ENCODE data around the gene TFR2. TPM values are rescaled to one million over a fixed set of nuclear protein-coding genes. Genes with fewer than 3 reads are reported as not detected.
A peak's percentile ranks its signal among the peaks of the same experiment; 100 is the strongest.

The TFR2 gene
- total and polyA plus RNA-seq, 9 of the 15 experiments (the other 6 are each of a cell fraction or from before 2014, with no cell fraction given) = 3.8 to 123 (median 51.1) TPM

- DNase-seq (ENCODE audit: extremely low read depth in 1 of 4, low spot score in 3 of 4) (peak; percentile 58 to 74 (median 63)), FAIRE-seq (no peak), ATAC-seq (0 out of 3 replicates have a peak, but pooled peaks have one; percentile 3)
- intact Hi-C loops (cut with micrococcal nuclease) = no loop called here
- BruUV-seq (replicated peaks) = no TSS peak
- Histone ChIP-seq H3K9me1 (ENCODE audit: control insufficient read depth, insufficient read depth, low read length) (peaks cover 5% of the 10 kb centered on the region), H3K4me2 (ENCODE audit: insufficient read depth, low read length) (peak overlapping the region; percentile 89), H3K36me3 (ENCODE audit: control insufficient read depth, insufficient read depth, low read length) (no peaks in the 10 kb centered on the region), H3K4me1 (replicated peaks in 1 of 2; ENCODE audit: control insufficient read depth in 2 of 2, insufficient read depth in 2 of 2, low read length in 2 of 2) (peaks cover 35 to 65% of the 10 kb centered on the region in 2 experiments), H3K9me3 (replicated peaks; ENCODE audit: control insufficient read depth, insufficient read depth, low read depth, low read length) (no peaks in the 10 kb centered on the region), H4K20me1 (replicated peaks; ENCODE audit: control insufficient read depth, insufficient read depth, low read length) (no peaks in the 10 kb centered on the region), H2AFZ (ENCODE audit: low read depth, low read length) (peak overlapping the region; percentile 95), H3K27me3 (ENCODE audit: control insufficient read depth in 2 of 2, insufficient read depth in 2 of 2, low read length in 2 of 2) (no peaks in the 10 kb centered on the region), H3K79me2 (ENCODE audit: control insufficient read depth, insufficient read depth, low read length) (peaks cover 5% of the 10 kb centered on the region; the same call in 1 of the 3 replicates), H3K9ac (ENCODE audit: insufficient read depth in 1 of 2, low read depth in 2 of 2, low read length in 2 of 2) (peak overlapping the region; percentile 23 to 89; a peak in 1 of 4 replicates), H3K27ac (ENCODE audit: extremely low read depth, low read depth, low read length) (peak overlapping the region; percentile 54; the same call in 2 of the 3 replicates), H3K4me3 (peak overlapping the region; percentile 58)
- ChIA-PET CTCF (ENCODE audit: low intra/inter-chr PET ratio) (no interaction called here), POLR2A (interaction anchor here (0.6 to 1.6 kb wide), 8 partner anchors 9 to 117 kb away, joined by 3 to 7 read pairs (median 3); partner anchors contain the start of genes EPO, FBXO24, LRCH4 and MOSPD3)
- 21% methylated on average over 14 of the region's 21 CpGs for WGBS (ENCODE audit: insufficient coverage, low coverage, missing lambda C conversion rate)
- in situ Hi-C loops (cut with MboI) = no loop called here
- TF ChIP-seq TCF7L2 (IDR thresholded peaks at IDR 0.05; ENCODE audit: low read depth, low read length) (no peak), ATF2 (CRISPR knock-in tag; IDR thresholded peaks at IDR 0.05) (no peak), E4F1 (CRISPR knock-in tag; IDR thresholded peaks at IDR 0.05; ENCODE audit: borderline replicate concordance) (no peak), MYC (IDR thresholded peaks at IDR 0.05; ENCODE audit: low read depth, low read length) (0 out of 2 replicates have a peak, but pooled peaks have one; percentile 36), MYC (CRISPR knock-in tag; IDR thresholded peaks at IDR 0.05; ENCODE audit: borderline replicate concordance, low read depth) (no peak), ZNF263 (CRISPR knock-in tag; IDR thresholded peaks at IDR 0.05; ENCODE audit: borderline replicate concordance) (peak; percentile 23; the same call in 1 of the 2 replicates), ZBTB7A (IDR thresholded peaks at IDR 0.05; ENCODE audit: borderline replicate concordance, control insufficient read depth, low read depth, low read length) (0 out of 2 replicates have a peak, but pooled peaks have one; percentile 23), KDM5B (IDR thresholded peaks at IDR 0.05; ENCODE audit: insufficient replicate concordance, low read depth, low read length) (peak; percentile 28), ZNF740 (CRISPR knock-in tag; IDR thresholded peaks at IDR 0.05) (peak; percentile 48; the same call in 1 of the 2 replicates), ZNF740 (tag; IDR thresholded peaks at IDR 0.05) (no peak), BRF2 (IDR thresholded peaks at IDR 0.05; ENCODE audit: borderline replicate concordance, insufficient read depth, insufficient read length) (no peak), RBBP5 (IDR thresholded peaks at IDR 0.05; ENCODE audit: borderline replicate concordance, insufficient read depth, low read length, poor library complexity, severe bottlenecking) (peak; percentile 26)
Measured at GRCh38 chr7:100602889-100603725, 38.2 kb downstream of the TFR2 start.

All from K562 (cell line).